Esophagus (tissue), 2 donors: Measurements from ENCODE around the gene DPP6. TPM values are rescaled to one million over a fixed set of nuclear protein-coding genes. Genes with fewer than 3 reads are reported as not detected.

Source experiments
- H3K27ac ChIP-seq, 2 donors: one replicate each; pipeline ENCODE4 v1.5.1; 2013; ENCODE audit warnings: low read depth in 2 of 2, mild to moderate bottlenecking in 2 of 2, inconsistent platforms in 1 of 2, low read length in 1 of 2, moderate library complexity in 1 of 2
- H3K27me3 ChIP-seq, 2 donors: one replicate each; pipeline ENCODE4 v1.6.1; 2013; ENCODE audit warnings: low read length in 2 of 2, control low read depth in 1 of 2, mild to moderate bottlenecking in 1 of 2; ENCODE audit not compliant: insufficient read depth in 2 of 2, control insufficient read depth in 1 of 2
- H3K36me3 ChIP-seq, 2 donors: one replicate each; pipeline ENCODE4 v1.6.1; 2013; ENCODE audit warnings: low read length in 1 of 2; ENCODE audit not compliant: control insufficient read depth in 2 of 2, insufficient read depth in 2 of 2
- H3K4me1 ChIP-seq, 2 donors: one replicate each; pipeline ENCODE4 v1.6.1; 2013; ENCODE audit warnings: low read length in 1 of 2; ENCODE audit not compliant: control insufficient read depth in 2 of 2, insufficient read depth in 2 of 2
- H3K4me3 ChIP-seq, 2 donors: one replicate each; pipeline ENCODE4 v1.5.1; 2013; ENCODE audit warnings: low read length in 2 of 2, mild to moderate bottlenecking in 2 of 2, low read depth in 1 of 2, moderate library complexity in 1 of 2
- H3K9me3 ChIP-seq, 2 donors: one replicate each; pipeline ENCODE4 v1.6.1; 2013; ENCODE audit warnings: mild to moderate bottlenecking in 2 of 2, low read depth in 1 of 2, low read length in 1 of 2, moderate library complexity in 1 of 2; ENCODE audit not compliant: control insufficient read depth in 2 of 2, insufficient read depth in 1 of 2
- WGBS, 2 donors: extraction: QIAGEN DNeasy Blood & Tissue Kit; methylation state at CpG; one replicate each; pipeline ENCODE4 v1.1.7; 2013; 5-methylcytosine and 5-hydroxymethylcytosine counted together
- polyA plus RNA-seq, 2 donors: library from polyadenylated mRNA; stranded (reverse); fragments of 200-250 nt; gene quantifications; one replicate each; pipeline ENCODE4 v1.2.3, GENCODE V29; 2013
- donor health status: healthy with polysubstance abuse.
- donor health status: Bipolar disorder and iron deficiency.

The DPP6 gene
- polyA plus RNA-seq, 2 donors: 0.24 to 0.60 TPM

DNA sequence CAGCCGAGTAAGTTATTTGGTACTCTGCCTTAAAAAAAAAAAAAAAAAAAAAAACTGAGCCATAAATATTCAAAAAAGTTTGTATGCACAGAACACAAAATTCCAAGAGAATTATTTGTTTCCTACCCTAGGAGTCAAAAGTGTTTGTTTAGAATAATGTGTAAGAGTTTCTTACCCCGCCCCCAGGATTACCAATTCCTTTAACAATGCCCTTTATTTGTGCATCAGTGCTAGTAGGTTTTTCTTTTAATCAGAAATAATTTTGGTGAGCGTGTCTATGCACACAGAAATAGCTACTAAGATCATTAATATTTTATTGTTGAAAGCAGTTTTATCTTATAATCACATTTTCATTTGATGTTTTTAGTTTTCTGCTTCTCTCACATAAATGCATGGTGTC, 374.6 kb downstream of the DPP6 start:
- H3K4me3 ChIP-seq: no peak overlapping the region
- no peaks in the 10 kb centered on the region for H3K27me3 ChIP-seq
- no peak overlapping the region for H3K27ac ChIP-seq
- peaks cover 0 to 11% of the 10 kb centered on the region in 2 donors for H3K9me3 ChIP-seq
- no peaks in the 10 kb centered on the region for H3K4me1 ChIP-seq
- no peaks in the 10 kb centered on the region for H3K36me3 ChIP-seq
- WGBS, 2 donors: 77 to 85% methylated on average over 3 of the region's 3 CpGs

- no peak overlapping the region for H3K4me3 ChIP-seq
- no peaks in the 10 kb centered on the region for H3K4me1 ChIP-seq
- no peak overlapping the region for H3K27ac ChIP-seq
- no peaks in the 10 kb centered on the region for H3K36me3 ChIP-seq
- H3K9me3 ChIP-seq: peaks cover 0 to 11% of the 10 kb centered on the region in 2 donors
- H3K27me3 ChIP-seq: no peaks in the 10 kb centered on the region
These were observed 375.3 kb downstream of the DPP6 start for GRCh38 chr7:154427533-154427932.

DNA sequence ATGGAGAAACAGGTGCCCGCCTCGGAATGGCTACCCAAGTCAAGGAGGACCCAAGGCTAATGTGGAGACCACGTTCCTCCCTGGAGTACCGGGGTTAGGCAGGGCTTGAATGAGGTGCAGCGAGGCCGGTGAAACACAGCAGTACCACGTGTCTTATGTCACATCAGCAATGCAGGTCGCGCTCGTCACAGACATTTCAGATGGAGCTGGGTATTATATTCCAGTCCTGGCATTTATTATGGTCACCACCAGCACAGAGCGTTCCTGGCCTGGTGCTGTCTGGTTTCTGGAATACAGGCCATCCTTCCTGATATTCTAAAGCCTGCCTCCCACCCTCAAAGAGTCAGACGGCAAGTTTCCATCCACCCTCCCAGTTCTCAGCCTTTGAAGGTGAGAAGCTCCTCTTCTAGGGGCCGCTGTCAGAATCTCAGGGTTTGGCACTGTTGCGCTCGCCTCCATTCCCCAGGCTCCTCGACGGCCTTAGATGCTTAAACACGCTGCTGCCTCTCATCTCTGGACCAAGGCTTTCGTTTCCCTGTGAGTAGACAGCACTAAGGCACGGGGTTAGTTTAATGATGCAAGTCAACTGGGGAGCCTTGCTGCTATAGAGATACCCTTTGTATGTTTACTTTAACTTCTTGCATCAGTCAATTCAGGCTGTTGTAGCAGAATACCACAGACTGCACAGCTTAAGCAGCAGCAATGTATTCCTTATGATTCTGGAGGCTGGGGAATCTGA, 377.6 kb downstream of the DPP6 start:
- no peaks in the 10 kb centered on the region for H3K36me3 ChIP-seq
- H3K4me3 ChIP-seq: no peak overlapping the region
- H3K27me3 ChIP-seq: no peaks in the 10 kb centered on the region
- peaks cover 0 to 11% of the 10 kb centered on the region in 2 donors for H3K9me3 ChIP-seq
- WGBS, 2 donors: 76 to 86% methylated on average over 20 of the region's 20 CpGs
- no peak overlapping the region for H3K27ac ChIP-seq
- H3K4me1 ChIP-seq: no peaks in the 10 kb centered on the region

DNA sequence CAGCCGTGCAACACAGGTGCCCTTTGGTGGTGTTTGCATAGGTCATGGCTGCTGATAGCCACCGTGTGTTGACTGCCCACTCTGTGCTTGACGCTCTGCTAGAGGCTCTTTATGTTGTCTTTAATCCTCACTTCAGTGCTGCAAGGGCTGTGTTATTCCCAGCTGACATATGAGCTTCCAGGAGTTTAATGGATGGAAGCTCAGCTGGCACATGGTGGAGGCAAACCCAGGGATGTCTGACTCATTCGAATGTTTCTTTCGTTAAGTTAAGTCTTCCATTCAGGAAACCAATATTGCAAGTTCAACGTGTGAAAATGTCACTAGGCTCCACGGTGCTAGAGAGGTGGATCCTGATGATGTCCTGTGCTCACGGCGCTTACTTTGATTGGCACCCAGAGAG, 378.4 kb downstream of the DPP6 start:
- Histone ChIP-seq H3K27ac (no peak overlapping the region), H3K9me3 (peaks cover 0 to 11% of the 10 kb centered on the region in 2 donors), H3K27me3 (no peaks in the 10 kb centered on the region), H3K4me1 (no peaks in the 10 kb centered on the region), H3K4me3 (no peak overlapping the region), H3K36me3 (no peaks in the 10 kb centered on the region)
- 82 to 84% methylated on average over 9 of the region's 9 CpGs for WGBS, 2 donors

DNA sequence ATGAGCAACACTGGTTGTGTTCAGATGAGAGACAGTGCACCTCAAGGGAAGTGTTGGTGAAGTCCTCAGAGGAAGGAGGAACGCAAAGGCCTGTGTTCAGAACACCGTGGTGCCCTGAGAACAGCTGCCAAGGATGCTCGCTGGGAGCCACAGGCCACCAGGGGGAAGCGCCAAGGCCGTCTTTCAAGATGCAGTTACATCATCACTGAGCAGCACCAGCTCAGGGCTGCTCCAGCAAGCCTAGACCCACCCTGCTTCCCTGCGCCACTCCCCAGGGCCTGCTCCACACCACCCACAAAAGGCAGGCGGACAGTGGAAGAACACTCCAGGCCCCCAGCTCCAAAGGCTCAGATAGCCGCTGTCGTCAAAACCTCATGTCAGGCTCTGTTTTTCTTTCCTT, 378.8 kb downstream of the DPP6 start:
- 85 to 92% methylated on average over 9 of the region's 9 CpGs for WGBS, 2 donors
- Histone ChIP-seq H3K27ac (no peak overlapping the region), H3K27me3 (no peaks in the 10 kb centered on the region)

GRCh38 chr7:154433632-154434598, 381.7 kb downstream of the DPP6 start:
- 56 to 61% methylated on average over 11 of the region's 11 CpGs for WGBS, 2 donors
- Histone ChIP-seq H3K27ac (no peak overlapping the region), H3K9me3 (peaks cover 2 to 15% of the 10 kb centered on the region in 2 donors), H3K36me3 (no peaks in the 10 kb centered on the region), H3K27me3 (no peaks in the 10 kb centered on the region), H3K4me3 (no peak overlapping the region), H3K4me1 (no peaks in the 10 kb centered on the region)

More for the DNA sequence above, 378.8 kb downstream of the DPP6 start:
- Histone ChIP-seq H3K36me3 (no peaks in the 10 kb centered on the region), H3K4me1 (no peaks in the 10 kb centered on the region), H3K9me3 (peaks cover 0 to 11% of the 10 kb centered on the region in 2 donors), H3K4me3 (no peak overlapping the region)

DNA sequence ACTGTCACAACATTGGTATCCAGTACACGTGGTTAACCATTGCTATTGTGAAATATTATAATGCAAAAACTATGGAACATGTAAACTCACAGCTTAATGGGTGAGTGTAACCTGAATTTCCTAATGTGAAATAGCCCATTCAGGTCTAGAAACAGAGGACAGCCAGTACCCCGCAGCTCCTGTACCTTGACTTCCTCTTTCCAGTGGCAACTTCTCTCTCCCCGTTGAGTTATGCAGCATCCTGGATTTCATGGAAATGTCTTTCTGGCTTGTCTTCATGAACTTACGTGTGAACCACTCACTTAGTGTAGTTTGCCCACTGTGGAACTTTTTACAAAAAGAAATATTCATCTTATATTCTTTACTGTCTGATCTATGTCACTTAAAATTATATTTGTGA, 384.4 kb downstream of the DPP6 start:
- 72 to 74% methylated on average over 4 of the region's 4 CpGs for WGBS, 2 donors
- no peak overlapping the region for H3K4me3 ChIP-seq
- H3K27ac ChIP-seq: no peak overlapping the region
- no peaks in the 10 kb centered on the region for H3K4me1 ChIP-seq
- H3K27me3 ChIP-seq: no peaks in the 10 kb centered on the region
- no peaks in the 10 kb centered on the region for H3K36me3 ChIP-seq
- peaks cover 2 to 4% of the 10 kb centered on the region in 2 donors for H3K9me3 ChIP-seq

DNA sequence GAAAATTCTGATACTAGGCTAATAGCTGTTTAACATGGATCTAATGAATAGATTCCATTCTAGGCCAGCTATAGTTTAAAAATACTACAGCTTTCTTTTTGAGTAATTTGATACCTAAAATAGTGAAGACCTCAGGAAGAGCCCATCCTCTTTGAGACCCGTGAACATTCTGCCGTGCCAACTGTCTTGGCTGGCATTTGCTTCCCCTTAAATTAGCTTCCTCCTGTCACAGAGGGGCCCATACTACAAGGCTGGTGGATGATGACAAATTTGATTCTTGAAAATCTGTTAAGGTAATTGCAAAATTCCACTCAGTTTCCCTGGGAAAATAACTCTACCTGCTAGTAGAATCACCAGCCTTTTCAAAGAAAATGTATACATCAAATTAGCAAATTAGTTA, 385.0 kb downstream of the DPP6 start:
- H3K27me3 ChIP-seq: no peaks in the 10 kb centered on the region
- WGBS, 2 donors: 85 to 87% methylated on average over 2 of the region's 2 CpGs
- no peaks in the 10 kb centered on the region for H3K4me1 ChIP-seq
- no peak overlapping the region for H3K27ac ChIP-seq
- H3K36me3 ChIP-seq: no peaks in the 10 kb centered on the region
- peaks cover 2 to 4% of the 10 kb centered on the region in 2 donors for H3K9me3 ChIP-seq
- H3K4me3 ChIP-seq: no peak overlapping the region

DNA sequence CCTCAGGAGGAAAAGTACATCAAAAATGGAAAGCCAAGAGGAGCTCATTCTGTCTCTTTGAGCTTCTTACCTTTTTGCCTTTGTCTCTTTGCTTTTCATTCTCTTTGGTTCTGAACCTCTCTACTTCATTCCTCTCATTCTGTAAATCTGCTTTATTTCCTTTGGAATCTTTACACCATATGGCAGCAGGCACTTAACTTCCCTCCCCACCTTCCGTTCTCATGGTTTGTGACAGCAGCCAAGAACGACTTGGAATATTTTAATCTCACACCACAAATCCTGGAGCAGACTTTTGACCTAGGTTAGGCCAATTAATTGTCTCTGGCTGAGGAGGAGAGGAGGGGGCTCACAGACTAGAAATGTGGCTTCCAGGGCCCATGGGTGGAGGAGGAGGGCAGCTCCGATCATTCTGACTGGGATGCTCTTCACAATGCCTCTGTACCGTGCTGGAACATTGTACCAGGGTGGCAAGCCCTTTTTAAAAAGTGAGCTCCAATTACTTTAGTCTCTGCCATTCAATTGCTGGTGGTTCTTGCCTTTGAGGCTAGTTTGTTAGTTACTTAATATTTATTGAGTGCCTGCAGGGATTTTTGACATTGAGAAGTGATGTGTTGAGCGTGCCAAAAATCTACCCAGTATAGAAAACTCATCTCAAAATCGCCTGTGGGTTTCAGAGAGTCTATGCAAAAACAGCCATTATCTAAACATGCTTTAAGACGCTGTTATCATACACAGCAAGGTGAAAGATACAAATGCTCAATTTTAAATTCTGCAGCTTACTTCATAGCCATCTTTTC, 386.6 kb downstream of the DPP6 start:
- no peak overlapping the region for H3K4me3 ChIP-seq
- H3K36me3 ChIP-seq: no peaks in the 10 kb centered on the region
- no peaks in the 10 kb centered on the region for H3K27me3 ChIP-seq
- no peak overlapping the region for H3K27ac ChIP-seq
- no peaks in the 10 kb centered on the region for H3K4me1 ChIP-seq
- WGBS, 2 donors: 65 to 66% methylated on average over 7 of the region's 7 CpGs
- peaks cover 2 to 8% of the 10 kb centered on the region in 2 donors for H3K9me3 ChIP-seq
